Ovary (tissue), 3 donors: ENCODE measurements around the gene EFHC2.

Source experiments
- POLR2A ChIP-seq: fragments of 450-650 bp; IDR thresholded peaks from one replicate; pipeline ENCODE4 v1.6.1; 2017; ENCODE audit warnings: antibody characterized with exemption, mild to moderate bottlenecking, moderate library complexity
- TF ChIP-seq, protein P1 (sequence below), 3 donors: fragments of 450-650 bp in 2 of 3; fragments of 200-600 bp in 1 of 3; IDR thresholded peaks; one replicate each; pipeline versions ENCODE4 v1.5.1 to v1.8.0; 2016 to 2022; ENCODE audit warnings: antibody characterized with exemption in 3 of 3, mild to moderate bottlenecking in 1 of 3
- donor health status: DM: no; HTN: no; CAD: no.

DNA sequence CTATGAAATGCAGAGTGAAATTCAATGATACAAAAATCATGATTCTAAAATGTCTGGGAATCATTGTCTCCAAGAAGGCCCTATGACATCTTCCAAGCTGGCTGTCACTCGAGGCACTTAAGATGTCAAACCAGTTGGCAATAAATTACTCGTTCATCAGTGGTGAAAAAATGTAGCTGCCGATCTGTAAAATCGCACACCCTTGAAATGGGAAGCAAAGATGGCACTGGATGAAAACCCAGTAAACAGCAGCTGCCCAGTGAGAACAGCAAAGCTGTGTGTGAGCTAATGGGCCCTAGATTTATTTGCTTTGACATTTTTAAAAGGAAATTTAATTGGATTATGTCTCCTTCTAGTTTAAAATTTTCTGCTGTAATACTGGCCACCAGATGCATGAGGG is 188.3 kb downstream of the EFHC2 start:
- TF ChIP-seq, protein P1, sequence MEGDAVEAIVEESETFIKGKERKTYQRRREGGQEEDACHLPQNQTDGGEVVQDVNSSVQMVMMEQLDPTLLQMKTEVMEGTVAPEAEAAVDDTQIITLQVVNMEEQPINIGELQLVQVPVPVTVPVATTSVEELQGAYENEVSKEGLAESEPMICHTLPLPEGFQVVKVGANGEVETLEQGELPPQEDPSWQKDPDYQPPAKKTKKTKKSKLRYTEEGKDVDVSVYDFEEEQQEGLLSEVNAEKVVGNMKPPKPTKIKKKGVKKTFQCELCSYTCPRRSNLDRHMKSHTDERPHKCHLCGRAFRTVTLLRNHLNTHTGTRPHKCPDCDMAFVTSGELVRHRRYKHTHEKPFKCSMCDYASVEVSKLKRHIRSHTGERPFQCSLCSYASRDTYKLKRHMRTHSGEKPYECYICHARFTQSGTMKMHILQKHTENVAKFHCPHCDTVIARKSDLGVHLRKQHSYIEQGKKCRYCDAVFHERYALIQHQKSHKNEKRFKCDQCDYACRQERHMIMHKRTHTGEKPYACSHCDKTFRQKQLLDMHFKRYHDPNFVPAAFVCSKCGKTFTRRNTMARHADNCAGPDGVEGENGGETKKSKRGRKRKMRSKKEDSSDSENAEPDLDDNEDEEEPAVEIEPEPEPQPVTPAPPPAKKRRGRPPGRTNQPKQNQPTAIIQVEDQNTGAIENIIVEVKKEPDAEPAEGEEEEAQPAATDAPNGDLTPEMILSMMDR (IDR thresholded peaks at IDR 0.05) = no peak
- TF ChIP-seq POLR2A = no peak
